SK-N-SH treated with all-trans-retinoic acid at 6 μM for 48 hours (cell line): Measurements from ENCODE around the gene HBS1L.

Experiments used
- CREB5 ChIP-seq: fragments of 250-450 bp; sonication (Bioruptor Pico); IDR thresholded peaks from 2 replicates; pipeline ENCODE4 v1.5.1; 2020; ENCODE audit warnings: low read depth, mild to moderate bottlenecking, moderate library complexity
- ISL1 ChIP-seq: fragments of 250-450 bp; sonication (Bioruptor Pico); IDR thresholded peaks from 2 replicates; pipeline ENCODE4 v2.1.2; 2022; ENCODE audit warnings: mild to moderate bottlenecking, moderate library complexity
- OSR1 ChIP-seq: fragments of 250-450 bp; sonication (Bioruptor Pico); IDR thresholded peaks from 2 replicates; pipeline ENCODE4 v1.8.0; 2022; ENCODE audit warnings: moderate library complexity, mild to moderate bottlenecking, inconsistent platforms
- PATZ1 ChIP-seq: fragments of 250-450 bp; sonication (Bioruptor Pico); IDR thresholded peaks from 2 replicates; pipeline ENCODE4 v1.8.0; 2020; ENCODE audit warnings: mild to moderate bottlenecking, moderate library complexity, borderline replicate concordance
- SNAI2 ChIP-seq: fragments of 250-450 bp; sonication (Bioruptor Pico); IDR thresholded peaks from 2 replicates; pipeline ENCODE4 v1.5.0; 2020; ENCODE audit warnings: mild to moderate bottlenecking, moderate library complexity
- TCF4 ChIP-seq: fragments of 250-450 bp; sonication (Bioruptor Pico); IDR thresholded peaks from 2 replicates; pipeline ENCODE4 v1.8.0; 2021; ENCODE audit warnings: mild to moderate bottlenecking, moderate library complexity, borderline replicate concordance
- ZFP3 ChIP-seq: fragments of 250-450 bp; sonication (Bioruptor Pico); IDR thresholded peaks from 2 replicates; pipeline ENCODE4 v1.5.0; 2020; ENCODE audit warnings: mild to moderate bottlenecking, moderate library complexity
- ZFP30 ChIP-seq: fragments of 450-650 bp; formaldehyde crosslinking; IDR thresholded peaks from 2 replicates; pipeline ENCODE4 v1.5.0; 2022; ENCODE audit warnings: mild to moderate bottlenecking, moderate library complexity
- ZNF565 ChIP-seq: fragments of 450-650 bp; formaldehyde crosslinking; conservative IDR thresholded peaks from 2 replicates; pipeline ENCODE4 v1.5.0; 2020; ENCODE audit warnings: low read depth, mild to moderate bottlenecking, moderate library complexity

GRCh38 chr6:135088818-135089809 lies 34.5 kb upstream of the HBS1L start:
- TF ChIP-seq ZNF565 (CRISPR knock-in tag) (no peak), OSR1 (CRISPR knock-in tag) (no peak), PATZ1 (no peak), ZFP3 (CRISPR knock-in tag) (no peak), CREB5 (CRISPR knock-in tag) (no peak), ISL1 (CRISPR knock-in tag) (no peak), TCF4 (CRISPR knock-in tag) (no peak), ZFP30 (CRISPR knock-in tag) (no peak), SNAI2 (CRISPR knock-in tag) (no peak)
